Kidney (tissue), 14 donors: Measurements from ENCODE around the gene FAM98C. TPM values are rescaled to one million over a fixed set of nuclear protein-coding genes. Genes with fewer than 3 reads are reported as not detected.

Source experiments
- DNase-seq, 5 donors: peaks; one replicate each; pipeline ENCODE4 v3.0.0-alpha.2; 2013 to 2020
- FAIRE-seq: peaks from 2 replicates; lab custom pipeline; 2012; peaks lifted over from hg19 to GRCh38; lab: Jason Lieb, UNC
- H3K27ac ChIP-seq, 2 donors: one replicate each; pipeline ENCODE4 v1.7.0; 2013; ENCODE audit warnings: low read depth in 2 of 2, low read length in 2 of 2, inconsistent platforms in 1 of 2
- H3K27me3 ChIP-seq: one replicate; pipeline ENCODE4 v1.7.1; 2013; ENCODE audit warnings: low read length, inconsistent platforms; ENCODE audit not compliant: control insufficient read depth, insufficient read depth
- H3K36me3 ChIP-seq, 3 donors: one replicate each; pipeline versions ENCODE4 v1.7.0 to v1.7.1; 2013; ENCODE audit warnings: low read length in 3 of 3, control low read depth in 1 of 3, inconsistent platforms in 1 of 3; ENCODE audit not compliant: insufficient read depth in 3 of 3, control insufficient read depth in 2 of 3
- H3K4me1 ChIP-seq, 3 donors: one replicate each; pipeline versions ENCODE4 v1.7.0 to v1.7.1; 2013; ENCODE audit warnings: low read length in 3 of 3, inconsistent platforms in 1 of 3, low read depth in 1 of 3; ENCODE audit not compliant: control insufficient read depth in 2 of 3, insufficient read depth in 2 of 3
- H3K4me3 ChIP-seq, 3 donors: one replicate each; pipeline versions ENCODE4 v1.7.0 to v1.8.1; 2013; ENCODE audit warnings: low read length in 3 of 3, control low read depth in 1 of 3, inconsistent platforms in 1 of 3
- H3K9ac ChIP-seq, 3 donors: one replicate each; pipeline versions ENCODE4 v1.7.0 to v1.7.1; 2013; ENCODE audit warnings: low read length in 3 of 3, control low read depth in 1 of 3, inconsistent platforms in 1 of 3
- H3K9me3 ChIP-seq, 3 donors: one replicate each; pipeline versions ENCODE4 v1.7.0 to v1.7.1; 2013; ENCODE audit warnings: low read length in 3 of 3, control low read depth in 1 of 3, inconsistent platforms in 1 of 3; ENCODE audit not compliant: control insufficient read depth in 2 of 3, insufficient read depth in 1 of 3
- intact Hi-C: fragments of 100-400 bp; cut with DNase I; formaldehyde crosslinking; loops from one replicate; pipeline ENCODE4 v1.11.1; 2022
- polyA plus RNA-seq: library from polyadenylated mRNA; stranded (reverse); fragments of 350-450 nt; fragmentation: Illumina TruSeq; extraction: RNeasy Lipid Tissue Mini Kit (QIAGEN cat#74804); gene quantifications from one replicate; pipeline ENCODE4 v1.2.3, GENCODE V29; 2014; ENCODE audit warnings: low read depth, low replicate concordance; ENCODE audit not compliant: insufficient read depth
- total RNA-seq: library from RNA; stranded (reverse); fragmentation: NEBNext Ultra II Directional; extraction: Animal tissue kit (Norgen Biotek cat#: 25700); gene quantifications from one replicate; pipeline ENCODE4 v1.2.1, GENCODE V29; 2021
- TF ChIP-seq, protein P1 (sequence below): IDR thresholded peaks from 3 replicates; pipeline ENCODE4 v1.5.1; 2012; ENCODE audit warnings: mild to moderate bottlenecking, moderate library complexity, borderline replicate concordance; ENCODE audit not compliant: insufficient read depth; ENCODE audit errors: extremely low read depth
- donor health status: control.
- donor health status: control.
- donor health status: control.
- donor health status: control.
- donor health status: control.
- donor health status: DM: yes; HTN: yes; CAD: no.
- donor health status: Normal renal cell carcinoma (clear cell type).

Gene FAM98C
- total and polyA plus RNA-seq, 2 donors from 2014 or later = 22.3 to 25.2 TPM

- no peaks in the 10 kb centered on the region for H3K9me3 ChIP-seq
- TF ChIP-seq, protein P1, sequence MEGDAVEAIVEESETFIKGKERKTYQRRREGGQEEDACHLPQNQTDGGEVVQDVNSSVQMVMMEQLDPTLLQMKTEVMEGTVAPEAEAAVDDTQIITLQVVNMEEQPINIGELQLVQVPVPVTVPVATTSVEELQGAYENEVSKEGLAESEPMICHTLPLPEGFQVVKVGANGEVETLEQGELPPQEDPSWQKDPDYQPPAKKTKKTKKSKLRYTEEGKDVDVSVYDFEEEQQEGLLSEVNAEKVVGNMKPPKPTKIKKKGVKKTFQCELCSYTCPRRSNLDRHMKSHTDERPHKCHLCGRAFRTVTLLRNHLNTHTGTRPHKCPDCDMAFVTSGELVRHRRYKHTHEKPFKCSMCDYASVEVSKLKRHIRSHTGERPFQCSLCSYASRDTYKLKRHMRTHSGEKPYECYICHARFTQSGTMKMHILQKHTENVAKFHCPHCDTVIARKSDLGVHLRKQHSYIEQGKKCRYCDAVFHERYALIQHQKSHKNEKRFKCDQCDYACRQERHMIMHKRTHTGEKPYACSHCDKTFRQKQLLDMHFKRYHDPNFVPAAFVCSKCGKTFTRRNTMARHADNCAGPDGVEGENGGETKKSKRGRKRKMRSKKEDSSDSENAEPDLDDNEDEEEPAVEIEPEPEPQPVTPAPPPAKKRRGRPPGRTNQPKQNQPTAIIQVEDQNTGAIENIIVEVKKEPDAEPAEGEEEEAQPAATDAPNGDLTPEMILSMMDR = no peak
- FAIRE-seq = no peak
- no peaks in the 10 kb centered on the region for H3K36me3 ChIP-seq
- no peak overlapping the region for H3K9ac ChIP-seq
- intact Hi-C loops = no loop called here
- DNase-seq = no peak
- H3K27ac ChIP-seq = no peak overlapping the region
- peaks cover 0 to 3% (median 0%) of the 10 kb centered on the region in 3 donors for H3K4me1 ChIP-seq
- H3K4me3 ChIP-seq = no peak overlapping the region
- peaks cover 7% of the 10 kb centered on the region for H3K27me3 ChIP-seq
Observed at GRCh38 chr19:38358071-38358470, 44.8 kb upstream of the FAM98C start.

DNA sequence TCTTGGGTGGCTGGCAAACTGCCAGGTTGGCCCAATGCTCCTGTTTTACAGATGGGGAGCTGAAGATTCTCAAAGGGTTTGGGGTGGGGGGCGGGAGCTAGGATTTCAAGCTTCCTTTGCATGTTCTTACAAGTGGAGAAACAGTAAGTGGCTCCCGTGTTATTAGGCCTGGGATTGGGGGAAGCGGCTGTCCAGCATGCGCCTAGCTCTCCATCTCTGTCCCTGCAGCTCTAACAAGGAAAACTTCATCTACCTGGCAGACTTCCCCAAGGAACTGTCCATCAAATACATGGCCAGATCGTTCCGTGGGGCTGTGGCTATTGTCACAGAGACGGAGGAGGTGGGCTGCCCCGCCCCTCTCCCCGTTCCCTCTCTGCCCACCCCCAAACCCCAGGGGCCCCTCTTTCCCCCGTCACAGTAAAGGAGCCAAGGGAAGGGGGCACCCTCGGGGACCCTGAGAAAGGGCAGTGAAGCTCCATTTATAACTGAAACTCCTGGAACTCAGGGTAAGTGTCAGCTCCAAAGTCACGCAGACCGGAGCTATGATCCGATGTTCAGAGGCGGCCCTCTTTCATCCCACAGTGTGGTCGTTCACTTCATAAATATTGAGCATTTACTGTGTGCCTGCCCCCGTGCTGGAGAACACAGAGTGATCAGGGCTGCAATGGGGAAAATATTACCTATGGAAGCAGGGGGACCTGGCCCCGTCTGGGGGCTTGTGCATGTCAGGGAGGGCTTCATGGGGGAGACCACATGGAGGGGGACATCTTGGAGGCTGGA is 43.5 kb upstream of the FAM98C start:
- H3K9me3 ChIP-seq = no peaks in the 10 kb centered on the region
- H3K4me3 ChIP-seq = no peak overlapping the region
- TF ChIP-seq, protein P1 = no peak
- no peaks in the 10 kb centered on the region for H3K36me3 ChIP-seq
- no peak overlapping the region for H3K27ac ChIP-seq
- peaks cover 7% of the 10 kb centered on the region for H3K27me3 ChIP-seq
- DNase-seq (peak in 1 of 5 donors; percentile 51), FAIRE-seq (no peak)
- no peak overlapping the region for H3K9ac ChIP-seq
- intact Hi-C loops = no loop called here
- H3K4me1 ChIP-seq = peaks cover 0 to 3% (median 0%) of the 10 kb centered on the region in 3 donors

- Histone ChIP-seq H3K27me3 (peaks cover 7% of the 10 kb centered on the region), H3K9me3 (no peaks in the 10 kb centered on the region), H3K27ac (no peak overlapping the region), H3K9ac (no peak overlapping the region), H3K4me3 (no peak overlapping the region), H3K4me1 (peaks cover 0 to 3% (median 0%) of the 10 kb centered on the region in 3 donors), H3K36me3 (no peaks in the 10 kb centered on the region)
- FAIRE-seq (no peak), DNase-seq (peak in 1 of 5 donors; percentile 67)
- TF ChIP-seq, protein P1 = no peak
- intact Hi-C loops = no loop called here
Observed at GRCh38 chr19:38360351-38360750, 42.5 kb upstream of the FAM98C start.
